ENCODE measurements around the gene PIK3AP1. TPM values are rescaled to one million over a fixed set of nuclear protein-coding genes. Genes with fewer than 3 reads are reported as not detected.
"Not testable (repeated sequence)": the region's sequence is repeated elsewhere in the genome, so short reads cannot be mapped to it uniquely, and the experiment has no call there.

Gene PIK3AP1
- total RNA-seq, 1 donor from 2014 or later, result 1.3 TPM

DNA sequence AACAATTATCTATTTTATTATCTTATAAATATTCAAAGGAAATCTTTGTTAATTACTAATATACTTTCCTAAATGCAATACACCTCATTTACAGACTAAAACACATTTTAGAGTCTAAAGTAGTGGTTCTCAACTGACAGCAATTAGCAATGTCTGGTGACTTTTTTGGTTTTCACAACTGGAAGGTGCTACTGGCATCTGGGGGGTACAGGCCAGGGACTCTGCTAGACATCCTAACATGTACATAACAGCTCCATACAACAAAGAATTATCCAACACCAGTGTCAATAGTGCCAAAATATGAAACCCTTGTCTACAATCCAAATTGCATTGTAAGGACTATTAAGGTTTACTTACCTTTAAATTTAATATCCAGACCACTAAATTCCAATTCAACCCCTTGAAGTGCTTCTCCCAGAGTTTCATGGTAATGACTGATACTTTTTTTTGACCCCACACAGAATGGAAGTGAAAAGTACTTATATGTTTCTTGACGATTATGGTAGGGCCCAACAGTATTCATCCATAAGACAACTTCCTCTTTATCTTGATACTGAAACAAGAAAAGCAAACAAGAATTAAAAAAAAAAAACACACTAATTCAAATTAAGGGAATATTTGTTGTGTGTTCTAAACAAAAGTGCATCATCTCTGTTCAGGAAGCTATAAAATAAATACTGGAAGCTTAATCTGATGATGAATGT lies 143.9 kb downstream of the PIK3AP1 start:
- no peak for DNase-seq (ENCODE audit: low read depth, low spot score)
- Mint-ChIP-seq H3K9me3 (no peaks in the 10 kb centered on the region), H3K36me3 (ENCODE audit: low read depth) (peaks cover 18% of the 10 kb centered on the region), H3K4me3 (no peak overlapping the region), H3K4me1 (peaks cover 26% of the 10 kb centered on the region), H3K27me3 (ENCODE audit: low read depth) (no peaks in the 10 kb centered on the region), H3K27ac (ENCODE audit: unreplicated experiment) (no peak overlapping the region)
- TF ChIP-seq, protein P1, sequence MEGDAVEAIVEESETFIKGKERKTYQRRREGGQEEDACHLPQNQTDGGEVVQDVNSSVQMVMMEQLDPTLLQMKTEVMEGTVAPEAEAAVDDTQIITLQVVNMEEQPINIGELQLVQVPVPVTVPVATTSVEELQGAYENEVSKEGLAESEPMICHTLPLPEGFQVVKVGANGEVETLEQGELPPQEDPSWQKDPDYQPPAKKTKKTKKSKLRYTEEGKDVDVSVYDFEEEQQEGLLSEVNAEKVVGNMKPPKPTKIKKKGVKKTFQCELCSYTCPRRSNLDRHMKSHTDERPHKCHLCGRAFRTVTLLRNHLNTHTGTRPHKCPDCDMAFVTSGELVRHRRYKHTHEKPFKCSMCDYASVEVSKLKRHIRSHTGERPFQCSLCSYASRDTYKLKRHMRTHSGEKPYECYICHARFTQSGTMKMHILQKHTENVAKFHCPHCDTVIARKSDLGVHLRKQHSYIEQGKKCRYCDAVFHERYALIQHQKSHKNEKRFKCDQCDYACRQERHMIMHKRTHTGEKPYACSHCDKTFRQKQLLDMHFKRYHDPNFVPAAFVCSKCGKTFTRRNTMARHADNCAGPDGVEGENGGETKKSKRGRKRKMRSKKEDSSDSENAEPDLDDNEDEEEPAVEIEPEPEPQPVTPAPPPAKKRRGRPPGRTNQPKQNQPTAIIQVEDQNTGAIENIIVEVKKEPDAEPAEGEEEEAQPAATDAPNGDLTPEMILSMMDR (conservative IDR thresholded peaks at IDR 0.05), result no peak

DNA sequence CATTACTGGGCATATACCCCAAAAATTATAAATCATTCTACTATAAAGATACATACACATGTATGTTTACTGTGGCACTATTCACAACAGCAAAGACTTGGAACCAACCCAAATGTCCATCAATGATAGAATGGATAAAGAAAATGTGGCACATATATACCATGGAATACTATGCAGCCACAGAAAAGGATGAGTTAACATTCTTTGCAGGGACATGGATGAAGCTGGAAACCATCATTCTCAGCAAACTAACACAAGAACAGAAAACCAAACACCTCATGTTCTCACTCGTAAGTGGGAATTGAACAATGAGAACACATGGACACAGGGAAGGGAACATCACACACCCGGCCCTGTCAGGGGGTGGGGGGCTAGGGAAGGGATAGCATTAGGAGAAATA lies 145.8 kb downstream of the PIK3AP1 start:
- Mint-ChIP-seq H3K36me3 (ENCODE audit: low read depth) (peaks cover 19% of the 10 kb centered on the region), H3K4me1 (peaks cover 10% of the 10 kb centered on the region)
- not testable (repeated sequence) for H3K9me3 Mint-ChIP-seq; H3K27me3 Mint-ChIP-seq (ENCODE audit: low read depth); H3K4me3 Mint-ChIP-seq; H3K27ac Mint-ChIP-seq (ENCODE audit: unreplicated experiment); DNase-seq (ENCODE audit: low read depth, low spot score)

DNA sequence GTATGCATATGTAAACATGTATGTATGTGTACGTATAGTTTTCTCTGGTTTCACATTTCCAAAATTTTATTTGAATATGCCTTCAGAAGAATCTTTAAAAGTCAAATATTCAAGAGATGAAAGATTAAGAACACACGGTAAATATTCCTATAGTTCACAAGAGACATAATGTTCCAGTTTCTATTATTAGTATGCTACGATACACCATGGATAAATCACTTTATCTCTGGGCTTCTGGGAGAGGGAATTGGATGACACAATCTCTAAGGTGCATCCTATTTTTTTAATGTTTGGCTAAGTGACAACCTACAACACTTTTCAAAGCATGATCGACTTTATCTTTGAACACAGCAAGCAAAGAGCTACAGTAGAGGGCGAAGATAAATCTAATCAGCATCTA lies 147.3 kb downstream of the PIK3AP1 start:
- Mint-ChIP-seq H3K4me3 (no peak overlapping the region), H3K4me1 (peaks cover 6% of the 10 kb centered on the region), H3K27me3 (ENCODE audit: low read depth) (no peaks in the 10 kb centered on the region), H3K9me3 (no peaks in the 10 kb centered on the region), H3K36me3 (ENCODE audit: low read depth) (peaks cover 21% of the 10 kb centered on the region), H3K27ac (ENCODE audit: unreplicated experiment) (no peak overlapping the region)
- no peak for DNase-seq (ENCODE audit: low read depth, low spot score)
- TF ChIP-seq, protein P1 (conservative IDR thresholded peaks at IDR 0.05), result no peak

DNA sequence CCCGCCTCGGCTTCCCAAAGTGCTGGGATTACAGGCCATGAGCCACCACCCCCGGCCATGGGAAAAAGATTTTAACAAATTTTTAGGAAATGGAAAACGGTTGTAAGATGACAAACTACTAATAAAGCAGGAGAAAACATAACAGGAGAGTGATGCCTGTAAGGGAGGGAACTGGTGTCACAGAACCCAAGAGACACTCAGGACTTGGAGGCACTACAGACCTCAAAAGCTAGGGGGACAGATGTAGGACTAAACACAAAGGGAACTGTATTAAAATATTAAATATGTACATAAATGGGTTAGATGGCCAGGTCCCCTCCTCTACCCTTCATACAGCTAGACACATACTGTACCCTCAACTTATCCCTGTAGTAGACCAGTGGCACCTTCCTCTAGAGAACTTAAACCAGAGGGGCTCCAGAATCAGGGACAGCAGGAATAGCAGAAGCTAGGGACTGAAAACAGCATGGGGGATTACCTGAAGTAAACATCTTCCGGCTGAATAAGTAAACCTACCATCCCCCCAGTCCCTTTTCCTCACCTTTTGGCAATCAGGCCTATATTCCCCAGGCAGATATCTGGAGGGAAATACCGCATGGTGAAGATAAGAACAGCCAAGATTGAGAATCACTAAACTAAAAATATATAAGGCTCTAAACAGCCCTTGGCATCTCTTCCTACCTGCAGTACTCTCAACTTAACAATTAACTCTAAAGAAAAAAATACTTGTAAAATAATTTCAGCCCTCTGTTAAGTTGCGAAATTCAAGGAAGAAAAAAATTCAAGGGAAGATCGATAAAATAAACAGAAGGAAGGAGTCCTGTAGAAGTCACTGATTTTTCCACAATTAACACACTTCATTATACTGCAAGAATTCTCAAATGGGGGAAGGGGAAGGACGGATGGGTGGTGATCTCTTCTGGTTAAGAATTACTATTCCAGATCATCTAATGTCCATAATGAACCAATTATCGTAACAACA lies 149.0 kb downstream of the PIK3AP1 start:
- no peak overlapping the region for H3K27ac Mint-ChIP-seq (ENCODE audit: unreplicated experiment)
- DNase-seq (ENCODE audit: low read depth, low spot score), result no peak
- H3K36me3 Mint-ChIP-seq (ENCODE audit: low read depth), result peaks cover 24% of the 10 kb centered on the region

DNA sequence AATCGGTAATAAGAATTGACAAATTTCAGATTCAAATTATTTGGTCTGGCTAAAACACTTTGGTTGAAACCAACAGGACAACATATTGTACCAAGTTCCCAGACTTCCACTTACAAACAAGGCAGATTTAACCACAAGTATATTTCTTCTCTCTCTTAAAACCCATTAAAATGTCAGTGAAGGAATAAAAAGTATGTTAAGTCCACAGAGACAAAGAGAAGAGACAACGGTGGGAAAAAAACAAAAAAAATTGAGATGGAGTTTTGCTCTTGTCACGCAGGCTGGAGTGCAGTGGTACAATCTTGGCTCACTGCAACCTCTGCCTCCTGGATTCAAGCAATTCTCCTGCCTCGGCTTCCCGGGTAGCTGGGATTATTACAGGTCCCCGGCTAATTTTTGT lies 149.8 kb downstream of the PIK3AP1 start:
- H3K27me3 Mint-ChIP-seq (ENCODE audit: low read depth), result no peaks in the 10 kb centered on the region
- H3K4me3 Mint-ChIP-seq, result no peak overlapping the region
- H3K36me3 Mint-ChIP-seq (ENCODE audit: low read depth), result peaks cover 24% of the 10 kb centered on the region
- peak overlapping the region; percentile 37 for H3K27ac Mint-ChIP-seq (ENCODE audit: unreplicated experiment)
- H3K4me1 Mint-ChIP-seq, result peaks cover 5% of the 10 kb centered on the region
- DNase-seq (ENCODE audit: low read depth, low spot score), result no peak
- TF ChIP-seq, protein P1 (conservative IDR thresholded peaks at IDR 0.05), result no peak
- no peaks in the 10 kb centered on the region for H3K9me3 Mint-ChIP-seq

More for the DNA sequence above, 149.0 kb downstream of the PIK3AP1 start:
- Mint-ChIP-seq H3K27me3 (ENCODE audit: low read depth) (no peaks in the 10 kb centered on the region), H3K4me3 (no peak overlapping the region), H3K4me1 (peaks cover 5% of the 10 kb centered on the region), H3K9me3 (no peaks in the 10 kb centered on the region)
- TF ChIP-seq, protein P1 (conservative IDR thresholded peaks at IDR 0.05), result no peak
